WI38 (cell line): ENCODE results near the gene FGD4.

Experiments
- H3K4me3 ChIP-seq: 2 replicates; pipeline ENCODE4 v1.5.1; 2011; ENCODE audit warnings: low read depth, mild to moderate bottlenecking, control low read depth, low read length
- CTCF ChIP-seq: IDR thresholded peaks from 2 replicates; pipeline ENCODE4 v1.5.1; 2012; ENCODE audit warnings: low read depth, mild to moderate bottlenecking, control low read depth, low read length

The FGD4 gene

GRCh38 chr12:32627976-32628375 lies 228.6 kb downstream of the FGD4 start:
- no peak for TF ChIP-seq CTCF
- no peak overlapping the region for H3K4me3 ChIP-seq

- no peak overlapping the region for H3K4me3 ChIP-seq
- no peak for TF ChIP-seq CTCF
Observed at GRCh38 chr12:32641287-32641901, 242.0 kb downstream of the FGD4 start.

- no peak overlapping the region for H3K4me3 ChIP-seq
- no peak for TF ChIP-seq CTCF
Observed at GRCh38 chr12:32644431-32644830, 245.1 kb downstream of the FGD4 start.

GRCh38 chr12:32647275-32647674 lies 247.9 kb downstream of the FGD4 start:
- TF ChIP-seq CTCF, result no peak
- H3K4me3 ChIP-seq, result no peak overlapping the region

GRCh38 chr12:32650508-32650907 lies 251.2 kb downstream of the FGD4 start:
- TF ChIP-seq CTCF, result no peak
- H3K4me3 ChIP-seq, result no peak overlapping the region

- H3K4me3 ChIP-seq, result no peak overlapping the region
- TF ChIP-seq CTCF, result no peak
Observed at GRCh38 chr12:32651151-32651955, 252.0 kb downstream of the FGD4 start.

- no peak for TF ChIP-seq CTCF
Observed at GRCh38 chr12:32651956-32652210, 252.5 kb downstream of the FGD4 start.

More at GRCh38 chr12:32651956-32652210, 252.5 kb downstream of the FGD4 start:
- no peak overlapping the region for H3K4me3 ChIP-seq
